Mammary epithelial cell (primary cell): Measurements from ENCODE around the gene TCF7L1.

Source experiments
- EZH2 ChIP-seq: IDR thresholded peaks from 2 replicates; pipeline ENCODE4 v1.6.1; 2012; ENCODE audit warnings: low read length, inconsistent platforms, borderline replicate concordance
- TF ChIP-seq, protein P1 (sequence below), 2 donors: IDR thresholded peaks in 1 of 2; conservative IDR thresholded peaks in 1 of 2; 2 replicates each; pipeline ENCODE4 v1.5.1; 2011 to 2012; ENCODE audit warnings: inconsistent platforms in 2 of 2, low read length in 2 of 2, mild to moderate bottlenecking in 2 of 2, control low read depth in 1 of 2, low read depth in 1 of 2; ENCODE audit not compliant: insufficient read depth in 1 of 2; ENCODE audit errors: extremely low read depth in 1 of 2

DNA sequence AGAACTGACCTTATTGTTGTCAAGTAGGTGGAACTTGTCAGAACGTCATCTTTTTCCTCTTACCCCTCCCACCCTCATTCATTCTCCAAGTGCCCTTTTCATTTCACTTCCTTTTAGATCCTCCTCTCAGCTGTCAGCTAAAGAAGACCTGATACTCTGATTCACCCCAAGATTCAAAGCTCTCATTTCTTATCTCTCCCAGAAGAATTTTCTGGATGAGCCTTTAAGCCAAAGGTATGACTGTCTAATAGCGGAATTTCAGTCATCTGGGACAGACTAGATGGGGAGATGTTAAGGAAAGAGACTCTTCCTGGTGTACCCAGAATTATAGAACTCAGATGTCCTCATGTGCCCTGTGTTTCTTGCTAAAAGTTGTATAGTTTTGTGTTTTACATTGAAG, 53.9 kb downstream of the TCF7L1 start:
- TF ChIP-seq, protein P1, sequence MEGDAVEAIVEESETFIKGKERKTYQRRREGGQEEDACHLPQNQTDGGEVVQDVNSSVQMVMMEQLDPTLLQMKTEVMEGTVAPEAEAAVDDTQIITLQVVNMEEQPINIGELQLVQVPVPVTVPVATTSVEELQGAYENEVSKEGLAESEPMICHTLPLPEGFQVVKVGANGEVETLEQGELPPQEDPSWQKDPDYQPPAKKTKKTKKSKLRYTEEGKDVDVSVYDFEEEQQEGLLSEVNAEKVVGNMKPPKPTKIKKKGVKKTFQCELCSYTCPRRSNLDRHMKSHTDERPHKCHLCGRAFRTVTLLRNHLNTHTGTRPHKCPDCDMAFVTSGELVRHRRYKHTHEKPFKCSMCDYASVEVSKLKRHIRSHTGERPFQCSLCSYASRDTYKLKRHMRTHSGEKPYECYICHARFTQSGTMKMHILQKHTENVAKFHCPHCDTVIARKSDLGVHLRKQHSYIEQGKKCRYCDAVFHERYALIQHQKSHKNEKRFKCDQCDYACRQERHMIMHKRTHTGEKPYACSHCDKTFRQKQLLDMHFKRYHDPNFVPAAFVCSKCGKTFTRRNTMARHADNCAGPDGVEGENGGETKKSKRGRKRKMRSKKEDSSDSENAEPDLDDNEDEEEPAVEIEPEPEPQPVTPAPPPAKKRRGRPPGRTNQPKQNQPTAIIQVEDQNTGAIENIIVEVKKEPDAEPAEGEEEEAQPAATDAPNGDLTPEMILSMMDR (conservative IDR thresholded peaks at IDR 0.05 in 1 of 2, IDR thresholded peaks at IDR 0.05 in 1 of 2; ENCODE audit: extremely low read depth in 1 of 2, insufficient read depth in 1 of 2, low read depth in 1 of 2, low read length in 2 of 2), result no peak
- no peak for TF ChIP-seq EZH2
